Measurements from ENCODE around the gene GMDS.

The GMDS gene

GRCh38 chr6:1724124-1724523, 521.3 kb downstream of the GMDS start:
- DNase-seq, result no peak

DNA sequence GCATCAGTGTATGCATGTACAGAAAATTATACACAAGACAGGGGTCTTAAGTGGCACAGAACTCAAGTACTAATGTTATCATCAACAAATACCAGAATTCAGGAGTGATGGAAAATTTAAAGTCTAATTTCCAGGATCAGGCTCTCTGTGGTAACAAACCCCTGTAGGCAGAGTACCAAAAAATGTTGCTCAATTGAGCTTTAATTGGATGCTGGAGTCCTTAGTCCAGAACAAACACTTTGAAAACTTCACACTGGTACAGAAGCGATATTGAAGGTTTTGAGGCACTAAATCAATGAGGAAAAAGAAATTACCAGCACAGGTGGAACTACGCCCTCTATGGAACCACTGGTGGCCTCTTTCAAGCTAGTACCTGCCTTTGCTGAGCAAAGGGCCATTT, 522.6 kb downstream of the GMDS start:
- DNase-seq, result no peak

DNA sequence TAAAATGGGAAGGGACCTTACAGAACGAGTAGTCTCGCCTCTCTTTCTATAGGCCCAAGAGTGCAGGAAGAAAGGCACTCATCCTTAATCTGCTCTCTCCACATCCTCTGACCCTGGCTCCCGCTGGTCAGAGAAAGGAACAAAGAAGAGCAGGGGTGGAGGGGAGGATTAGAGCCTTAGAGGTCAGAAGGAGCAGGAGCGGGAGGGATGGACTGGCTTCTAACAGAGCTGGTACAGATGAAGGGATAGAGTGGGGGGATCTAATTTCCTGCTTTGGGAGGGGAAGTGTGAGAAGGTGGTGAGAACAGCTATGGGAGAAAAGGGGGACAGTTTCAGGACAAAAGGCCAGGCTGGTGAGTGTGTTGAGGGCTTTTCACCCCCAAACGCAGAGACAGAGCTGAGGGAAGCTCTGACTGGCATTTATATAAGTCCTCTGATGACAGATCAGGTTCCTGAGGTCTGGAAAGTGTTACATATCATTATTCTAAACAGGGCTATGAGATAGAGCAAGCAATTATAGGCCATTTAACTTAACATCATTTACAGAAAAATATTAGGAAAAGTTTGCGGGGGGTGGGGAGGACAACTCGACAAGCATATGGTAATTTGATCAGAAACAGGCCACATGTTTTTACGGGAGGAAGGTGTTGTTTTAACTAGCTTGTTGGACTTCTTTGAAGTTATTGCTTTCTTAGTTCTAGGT, 524.6 kb downstream of the GMDS start:
- no peak for DNase-seq

DNA sequence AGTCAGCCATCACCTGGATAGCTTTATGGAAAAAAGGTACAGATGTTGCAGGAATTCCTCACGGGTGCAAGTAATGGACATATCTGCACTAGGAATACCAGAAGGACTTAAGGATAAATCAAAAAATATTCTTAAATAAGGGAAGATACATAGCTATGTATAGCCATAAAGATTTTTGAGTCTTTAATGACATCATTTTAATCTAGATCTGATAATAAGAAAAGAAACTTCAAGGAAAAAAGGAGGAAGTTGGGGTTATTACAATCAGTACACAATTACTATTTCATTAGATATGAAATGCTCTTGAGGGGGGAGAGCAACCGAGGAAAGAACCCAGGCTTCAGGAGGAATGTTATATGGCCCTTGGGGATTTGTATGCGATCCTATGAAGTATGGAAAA, 525.5 kb downstream of the GMDS start:
- no peak for DNase-seq

DNA sequence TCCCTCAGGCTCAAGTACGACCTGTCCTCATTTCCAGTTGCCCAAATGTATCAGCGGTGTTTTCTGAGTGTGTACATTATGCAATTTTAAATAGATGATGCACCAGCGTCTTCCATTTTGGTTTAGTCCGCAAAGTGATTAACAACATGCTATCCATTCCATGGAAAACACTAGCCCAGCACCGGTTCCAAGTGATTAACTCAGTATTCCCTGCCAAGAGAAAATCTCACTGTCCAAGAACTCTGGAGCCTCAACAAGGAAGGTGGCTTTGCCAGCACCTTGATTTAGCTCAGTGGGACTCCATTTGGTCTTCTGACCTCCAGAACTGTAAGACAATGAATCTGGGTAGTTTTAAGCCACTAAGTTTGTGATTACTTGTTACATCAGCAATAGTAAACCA, 528.5 kb downstream of the GMDS start:
- DNase-seq, result no peak

GRCh38 chr6:1716396-1716795, 529.0 kb downstream of the GMDS start:
- no peak for DNase-seq

- DNase-seq, result no peak
These were observed 530.1 kb downstream of the GMDS start for GRCh38 chr6:1715336-1715735.

- no peak for DNase-seq
These were observed 530.8 kb downstream of the GMDS start for GRCh38 chr6:1714654-1715053.

- no peak for DNase-seq
These were observed 532.3 kb downstream of the GMDS start for GRCh38 chr6:1713016-1713600.

DNA sequence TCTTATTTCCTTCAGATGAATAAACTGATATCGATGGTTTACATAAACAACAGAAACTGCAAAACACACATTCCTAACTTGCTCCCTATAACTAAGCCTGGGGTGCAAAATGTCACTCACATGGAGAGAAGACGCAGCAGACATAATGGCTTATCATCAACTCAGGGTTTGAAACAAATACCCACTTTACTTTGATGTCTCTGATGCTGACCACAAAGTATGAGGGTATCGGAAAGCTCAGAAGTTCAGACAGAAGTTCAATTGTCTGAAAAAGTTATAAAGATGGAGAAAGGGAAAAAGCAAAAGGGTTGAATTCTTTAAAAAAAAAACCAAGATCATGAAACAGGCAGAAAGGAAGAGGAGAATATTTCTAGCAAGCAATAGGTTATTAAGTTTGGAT, 533.0 kb downstream of the GMDS start:
- DNase-seq, result no peak

DNA sequence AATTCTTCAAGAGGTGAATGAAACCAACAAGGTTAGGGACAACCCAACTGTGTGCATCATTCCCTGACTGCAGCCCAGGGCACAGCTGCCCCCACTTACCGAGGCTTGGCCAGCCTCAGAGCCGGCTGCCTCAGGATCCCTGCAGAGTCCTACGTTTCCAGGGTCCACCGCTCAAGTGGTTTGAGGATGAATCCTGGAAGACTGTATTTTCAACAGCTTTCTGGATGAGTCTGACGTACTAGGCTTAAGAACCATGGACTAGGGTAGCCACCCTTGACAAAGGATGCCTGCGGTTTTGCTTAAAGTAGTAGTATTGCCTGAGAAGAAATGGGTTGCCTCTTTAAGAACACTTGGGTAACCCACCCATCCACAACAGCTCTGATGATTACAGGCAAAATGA, 534.3 kb downstream of the GMDS start:
- DNase-seq, result no peak

DNA sequence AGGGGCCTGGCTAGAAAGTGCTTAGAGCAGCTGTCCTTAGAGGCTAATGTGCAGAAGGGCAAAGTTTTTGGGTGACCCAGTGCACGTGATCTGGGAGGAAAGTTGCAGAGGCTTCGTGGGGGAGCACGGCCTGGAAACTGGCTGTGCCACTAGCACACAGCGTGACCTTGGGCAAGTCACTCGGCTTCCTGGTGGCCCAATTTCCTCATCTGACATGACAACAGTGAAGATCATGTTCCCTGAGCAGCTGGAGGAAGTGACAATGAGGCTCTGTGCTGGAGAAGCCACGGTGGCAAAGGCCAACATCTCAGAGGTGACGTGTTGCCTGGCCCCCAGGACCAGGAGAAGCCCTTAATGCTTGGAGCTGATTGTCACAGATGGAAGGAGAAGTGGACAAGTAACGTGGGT, 536.2 kb downstream of the GMDS start:
- DNase-seq, result no peak

- DNase-seq, result no peak
These were observed 536.6 kb downstream of the GMDS start for GRCh38 chr6:1708820-1709219.

- no peak for DNase-seq
These were observed 537.3 kb downstream of the GMDS start for GRCh38 chr6:1708122-1708521.

- DNase-seq, result no peak
These were observed 539.8 kb downstream of the GMDS start for GRCh38 chr6:1705630-1706029.

DNA sequence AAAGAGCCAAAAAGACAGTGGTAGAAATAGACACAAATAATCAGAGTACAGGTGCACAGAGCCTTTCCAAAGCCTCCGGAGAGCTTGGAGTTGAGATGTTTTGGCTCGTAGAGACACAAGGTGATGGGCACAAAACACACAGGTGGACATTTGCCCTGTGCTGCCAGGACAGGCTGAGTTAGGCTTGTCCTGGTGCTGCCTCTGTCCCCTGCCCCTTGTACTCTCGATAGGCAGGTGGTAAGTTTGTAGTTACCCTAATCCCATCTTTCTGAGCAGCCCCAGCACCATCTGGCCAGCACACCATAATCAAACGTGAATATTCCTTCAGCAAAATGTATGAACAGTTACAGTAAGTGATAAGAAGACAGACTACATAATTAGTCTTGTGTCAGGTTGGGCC, 540.2 kb downstream of the GMDS start:
- DNase-seq, result no peak

DNA sequence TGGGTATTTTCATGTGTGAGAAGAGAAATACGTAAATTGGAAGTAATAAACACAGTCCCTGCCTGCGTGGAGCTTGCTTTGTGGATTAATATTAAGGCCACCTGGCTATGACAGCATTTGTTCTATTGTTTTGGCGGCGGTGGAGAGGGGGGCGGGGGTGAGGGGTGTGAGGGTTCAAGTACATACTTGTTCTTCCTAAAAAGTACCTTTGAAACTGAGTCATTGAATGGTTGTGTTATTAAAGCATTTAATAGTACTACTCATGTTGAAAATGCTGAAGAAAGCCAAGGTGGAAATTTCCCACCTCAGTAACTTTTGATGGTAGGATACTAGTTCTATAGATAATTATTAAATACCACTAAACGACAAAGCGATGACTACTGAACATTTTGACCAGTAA, 540.7 kb downstream of the GMDS start:
- DNase-seq, result no peak

- DNase-seq, result no peak
These were observed 541.5 kb downstream of the GMDS start for GRCh38 chr6:1703923-1704322.

DNA sequence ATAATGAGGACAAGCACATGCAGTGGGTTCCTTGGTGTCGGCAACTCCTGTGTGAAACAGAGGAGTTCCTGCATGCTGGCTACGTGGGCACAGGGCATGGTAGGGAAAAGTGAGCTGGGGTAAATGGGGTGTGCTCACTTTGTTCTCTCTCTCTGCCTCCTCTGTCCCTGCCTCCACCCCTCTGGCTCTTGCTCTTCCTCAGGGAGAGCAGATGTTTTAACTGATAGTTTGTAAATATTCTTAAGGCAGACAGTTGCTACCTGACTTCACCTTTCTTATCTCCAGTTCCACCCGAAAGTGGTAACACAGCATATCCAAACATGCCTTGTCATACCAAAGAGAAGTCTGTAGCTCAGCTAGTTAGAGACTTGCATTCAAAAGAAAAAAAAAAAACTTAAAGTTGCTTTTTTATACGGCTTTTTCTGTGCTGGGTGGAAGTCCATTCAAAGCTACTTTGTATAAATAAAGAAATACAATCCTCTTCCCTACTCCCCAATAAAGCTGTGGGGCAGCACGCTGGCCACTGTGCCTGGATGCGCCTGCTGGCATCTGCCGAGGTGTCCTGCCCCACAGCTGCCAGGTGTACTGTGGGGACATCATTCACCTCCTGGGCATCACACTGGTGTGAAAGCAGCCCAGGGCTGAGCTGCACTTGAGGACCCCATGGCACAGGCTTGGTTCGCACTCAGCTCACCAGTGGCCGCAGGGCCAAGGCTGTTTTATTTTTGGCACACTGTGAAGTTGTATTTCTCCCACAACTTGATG, 542.1 kb downstream of the GMDS start:
- no peak for DNase-seq

DNA sequence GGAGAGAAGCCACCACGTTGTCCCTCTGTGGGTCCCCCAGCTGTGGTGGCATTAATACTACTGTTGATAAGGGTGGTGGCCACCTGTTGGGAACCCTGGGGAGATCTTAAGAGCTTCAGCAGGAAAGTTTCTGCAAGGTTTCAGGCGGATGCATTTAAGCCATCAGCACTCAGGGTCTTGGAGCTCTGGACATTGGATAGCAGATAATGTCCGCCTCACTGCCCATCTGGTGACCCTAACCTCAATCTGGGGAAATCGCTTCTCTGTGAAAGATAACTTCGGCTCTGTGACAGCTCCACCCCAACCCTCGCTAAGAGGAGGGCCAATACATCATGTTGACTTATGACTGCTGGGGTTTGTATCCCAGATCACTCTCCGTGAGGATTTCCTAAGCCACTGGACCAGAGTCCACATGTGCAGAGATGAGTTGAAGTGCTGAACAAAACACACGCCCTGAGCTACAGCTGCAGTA, 542.8 kb downstream of the GMDS start:
- DNase-seq, result no peak

- DNase-seq, result no peak
These were observed 543.6 kb downstream of the GMDS start for GRCh38 chr6:1701668-1702353.

DNA sequence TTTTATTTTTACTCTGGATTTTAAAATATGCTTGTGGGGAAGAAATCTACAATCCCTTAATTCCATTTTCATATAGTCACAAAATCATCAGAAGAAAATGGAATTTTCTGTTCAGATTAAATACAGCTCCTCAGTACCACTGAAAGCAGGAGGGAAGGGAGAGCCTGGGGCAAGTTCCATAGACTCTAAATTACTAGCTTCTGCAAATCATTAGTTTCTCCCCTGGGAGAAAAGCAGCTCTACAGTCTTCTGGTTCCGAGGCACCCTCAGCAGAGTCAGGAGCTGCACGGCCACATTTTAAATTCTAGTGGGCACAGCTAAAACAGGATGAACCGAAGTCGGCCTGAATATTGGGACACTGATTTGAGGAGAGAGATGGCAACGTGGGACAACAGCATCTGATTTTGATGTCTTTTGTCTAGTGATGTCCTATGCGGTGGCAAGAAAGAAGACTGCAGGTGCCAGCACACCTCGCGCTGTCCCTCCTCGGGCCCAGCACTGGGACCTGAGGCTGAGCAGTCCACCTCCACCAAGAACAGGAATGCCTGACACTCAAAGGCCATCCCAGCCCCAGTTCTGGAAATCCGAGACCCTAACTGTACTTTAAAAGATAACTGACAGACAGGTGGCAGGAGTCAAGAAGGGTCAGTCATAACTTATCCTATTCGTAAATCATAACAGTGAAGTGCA, 545.0 kb downstream of the GMDS start:
- DNase-seq, result no peak

DNA sequence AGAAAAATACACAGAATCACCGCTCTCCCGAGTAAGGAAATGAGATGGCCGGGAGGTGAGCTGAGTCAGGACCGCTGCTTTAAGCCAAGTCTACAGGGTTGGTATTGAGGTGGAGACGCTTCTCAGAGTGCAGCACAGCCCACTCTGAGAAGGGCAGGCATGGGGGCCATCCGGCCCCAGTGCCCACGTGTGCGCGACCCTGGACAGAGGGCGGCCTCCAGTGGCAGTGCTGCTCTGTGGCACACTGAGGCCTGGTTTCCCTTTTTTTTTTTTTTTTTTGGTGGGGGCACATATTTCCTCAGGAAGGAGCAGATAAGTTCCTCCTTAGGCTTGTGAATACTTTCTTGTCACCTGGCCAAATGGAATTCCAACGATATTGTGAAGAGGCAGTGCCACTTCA, 546.9 kb downstream of the GMDS start:
- no peak for DNase-seq

All from 8988T (cell line).